ENCODE data around the gene AXL.
"Not testable (repeated sequence)": the region's sequence is repeated elsewhere in the genome, so short reads cannot be mapped to it uniquely, and the experiment has no call there.

The AXL gene

DNA sequence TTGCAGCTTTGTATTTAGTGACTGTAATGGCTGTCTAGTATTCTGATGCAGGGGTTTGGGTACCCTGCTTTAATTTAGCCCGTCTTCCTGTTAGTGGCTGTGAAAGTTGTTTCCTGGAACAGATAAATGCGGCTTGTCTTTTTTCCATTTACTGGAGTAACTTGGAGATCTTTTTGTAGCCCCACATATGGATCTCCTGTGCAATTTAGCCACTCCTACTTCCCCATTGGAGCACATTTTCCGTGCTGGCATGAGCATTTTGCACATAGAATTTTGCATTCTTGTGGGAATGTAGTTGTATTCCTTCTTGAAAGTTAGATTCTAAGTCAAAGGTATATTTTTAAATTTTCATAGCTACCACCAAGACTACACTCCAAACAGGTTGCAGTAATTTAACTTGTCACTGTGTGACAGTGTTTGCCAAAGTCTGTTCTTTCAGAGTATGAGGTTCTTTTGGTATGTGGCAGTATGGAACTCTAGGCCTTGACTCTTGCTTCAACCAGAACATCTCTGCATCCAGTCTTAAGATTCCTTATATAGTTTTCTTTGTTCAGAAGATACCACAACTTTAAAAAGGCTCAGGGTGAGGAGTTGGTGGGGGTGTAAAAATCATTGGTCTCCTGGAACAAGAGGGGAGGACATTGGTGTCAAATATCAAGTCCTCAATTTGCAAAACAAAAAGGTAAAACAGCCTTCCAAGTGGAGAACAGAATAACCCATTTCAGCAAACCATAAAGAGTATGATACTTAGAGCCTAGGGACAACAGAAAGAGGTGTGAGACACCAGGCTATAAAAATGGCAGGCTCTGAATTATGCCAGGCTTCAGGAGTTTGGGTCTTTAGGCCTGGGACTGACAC lies 69.9 kb downstream of the AXL start:
- no peaks in the 10 kb centered on the region for H3K4me1 ChIP-seq (ENCODE audit: insufficient read depth, low read length)
- peaks cover 42% of the 10 kb centered on the region; the same call in 1 of the 2 replicates for H4K20me1 ChIP-seq (ENCODE audit: insufficient read depth, low read length)
- H3K27ac ChIP-seq (ENCODE audit: low read length), result no peak overlapping the region
- peaks cover 98% of the 10 kb centered on the region for H3K36me3 ChIP-seq (ENCODE audit: insufficient read depth, low read length)
- no peak overlapping the region for H3K9ac ChIP-seq (ENCODE audit: low read depth, low read length)
- TF ChIP-seq, protein P1, sequence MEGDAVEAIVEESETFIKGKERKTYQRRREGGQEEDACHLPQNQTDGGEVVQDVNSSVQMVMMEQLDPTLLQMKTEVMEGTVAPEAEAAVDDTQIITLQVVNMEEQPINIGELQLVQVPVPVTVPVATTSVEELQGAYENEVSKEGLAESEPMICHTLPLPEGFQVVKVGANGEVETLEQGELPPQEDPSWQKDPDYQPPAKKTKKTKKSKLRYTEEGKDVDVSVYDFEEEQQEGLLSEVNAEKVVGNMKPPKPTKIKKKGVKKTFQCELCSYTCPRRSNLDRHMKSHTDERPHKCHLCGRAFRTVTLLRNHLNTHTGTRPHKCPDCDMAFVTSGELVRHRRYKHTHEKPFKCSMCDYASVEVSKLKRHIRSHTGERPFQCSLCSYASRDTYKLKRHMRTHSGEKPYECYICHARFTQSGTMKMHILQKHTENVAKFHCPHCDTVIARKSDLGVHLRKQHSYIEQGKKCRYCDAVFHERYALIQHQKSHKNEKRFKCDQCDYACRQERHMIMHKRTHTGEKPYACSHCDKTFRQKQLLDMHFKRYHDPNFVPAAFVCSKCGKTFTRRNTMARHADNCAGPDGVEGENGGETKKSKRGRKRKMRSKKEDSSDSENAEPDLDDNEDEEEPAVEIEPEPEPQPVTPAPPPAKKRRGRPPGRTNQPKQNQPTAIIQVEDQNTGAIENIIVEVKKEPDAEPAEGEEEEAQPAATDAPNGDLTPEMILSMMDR (IDR thresholded peaks at IDR 0.05; ENCODE audit: borderline replicate concordance, extremely low read depth, low read length, poor library complexity, severe bottlenecking), result no peak
- no peak for TF ChIP-seq EZH2 (IDR thresholded peaks at IDR 0.05; ENCODE audit: borderline replicate concordance, low read depth, low read length, severe bottlenecking)
- H3K4me3 ChIP-seq (ENCODE audit: low read depth in 1 of 2, low read length in 2 of 2), result no peak overlapping the region
- ATAC-seq (ENCODE audit: insufficient read depth, low read depth) (no peak), DNase-seq (no peak)
- H2AFZ ChIP-seq (ENCODE audit: low read depth, low read length), result no peak overlapping the region
- no peaks in the 10 kb centered on the region for H3K27me3 ChIP-seq (ENCODE audit: insufficient read depth, low read length, poor library complexity)
- H3K4me2 ChIP-seq (ENCODE audit: insufficient read depth, low read length), result no peak overlapping the region
- no peaks in the 10 kb centered on the region for H3K9me3 ChIP-seq (ENCODE audit: insufficient read depth, low read length, severe bottlenecking)
- H3K79me2 ChIP-seq (ENCODE audit: insufficient read depth, low read length), result peaks cover 47% of the 10 kb centered on the region

DNA sequence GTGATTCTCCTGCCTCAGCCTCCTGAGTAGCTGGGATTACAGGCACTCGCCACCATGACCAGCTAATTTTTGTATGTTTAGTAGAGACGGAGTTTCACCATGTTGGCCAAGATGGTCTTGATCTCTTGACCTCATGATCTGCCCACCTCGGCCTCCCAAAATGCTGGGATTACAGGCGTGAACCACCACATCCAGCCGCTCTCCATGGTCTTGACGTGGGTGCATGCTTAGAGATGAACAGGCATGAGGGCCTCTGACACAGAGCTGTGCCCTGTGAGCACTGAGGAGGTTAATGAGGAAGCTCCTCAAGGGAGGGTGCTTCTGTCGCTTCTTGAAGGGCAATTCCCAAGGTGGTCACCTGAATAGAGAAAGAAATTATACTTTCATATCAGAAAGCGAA lies 70.8 kb downstream of the AXL start:
- Histone ChIP-seq H3K79me2 (ENCODE audit: insufficient read depth, low read length) (peaks cover 49% of the 10 kb centered on the region), H3K36me3 (ENCODE audit: insufficient read depth, low read length) (peaks cover 98% of the 10 kb centered on the region), H4K20me1 (ENCODE audit: insufficient read depth, low read length) (peaks cover 45% of the 10 kb centered on the region)
- not testable (repeated sequence) for H3K4me1 ChIP-seq (ENCODE audit: insufficient read depth, low read length); H2AFZ ChIP-seq (ENCODE audit: low read depth, low read length); H3K4me3 ChIP-seq (ENCODE audit: low read depth in 1 of 2, low read length in 2 of 2); H3K4me2 ChIP-seq (ENCODE audit: insufficient read depth, low read length); H3K27me3 ChIP-seq (ENCODE audit: insufficient read depth, low read length, poor library complexity); H3K27ac ChIP-seq (ENCODE audit: low read length); H3K9ac ChIP-seq (ENCODE audit: low read depth, low read length); H3K9me3 ChIP-seq (ENCODE audit: insufficient read depth, low read length, severe bottlenecking); ATAC-seq (ENCODE audit: insufficient read depth, low read depth); DNase-seq

DNA sequence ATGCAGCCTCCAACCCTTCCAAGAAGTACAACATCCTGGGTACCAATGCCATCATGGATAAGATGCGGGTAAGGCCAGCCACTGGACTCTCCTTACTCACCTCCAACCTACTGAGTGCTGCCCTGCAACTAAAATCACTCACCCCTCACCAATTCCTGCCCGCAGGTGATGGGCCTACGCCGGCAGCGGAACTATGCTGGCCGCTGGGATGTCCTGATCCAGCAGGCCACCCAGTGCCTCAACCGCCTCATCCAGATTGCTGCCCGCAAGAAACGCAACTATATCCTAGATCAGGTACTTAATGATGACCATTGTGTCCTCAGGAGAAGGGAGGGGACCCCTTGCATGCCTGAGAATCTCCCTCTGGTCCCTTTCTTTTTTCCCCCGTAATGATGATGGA lies 75.4 kb downstream of the AXL start:
- H2AFZ ChIP-seq (ENCODE audit: low read depth, low read length), result no peak overlapping the region
- H3K27ac ChIP-seq (ENCODE audit: low read length), result no peak overlapping the region
- no peak for ATAC-seq (ENCODE audit: insufficient read depth, low read depth)
- peaks cover 40% of the 10 kb centered on the region for H3K79me2 ChIP-seq (ENCODE audit: insufficient read depth, low read length)
- peaks cover 100% of the 10 kb centered on the region for H3K36me3 ChIP-seq (ENCODE audit: insufficient read depth, low read length)
- TF ChIP-seq EZH2 (IDR thresholded peaks at IDR 0.05; ENCODE audit: borderline replicate concordance, low read depth, low read length, severe bottlenecking), result no peak
- TF ChIP-seq, protein P1 (IDR thresholded peaks at IDR 0.05; ENCODE audit: borderline replicate concordance, extremely low read depth, low read length, poor library complexity, severe bottlenecking), result no peak
- no peaks in the 10 kb centered on the region for H3K27me3 ChIP-seq (ENCODE audit: insufficient read depth, low read length, poor library complexity)
- no peak overlapping the region for H3K4me2 ChIP-seq (ENCODE audit: insufficient read depth, low read length)
- peaks cover 66% of the 10 kb centered on the region for H4K20me1 ChIP-seq (ENCODE audit: insufficient read depth, low read length)
- H3K9ac ChIP-seq (ENCODE audit: low read depth, low read length), result no peak overlapping the region
- H3K9me3 ChIP-seq (ENCODE audit: insufficient read depth, low read length, severe bottlenecking), result no peaks in the 10 kb centered on the region
- H3K4me3 ChIP-seq (ENCODE audit: low read depth in 1 of 2, low read length in 2 of 2), result no peak overlapping the region
- no peaks in the 10 kb centered on the region for H3K4me1 ChIP-seq (ENCODE audit: insufficient read depth, low read length)
- no peak for DNase-seq

DNA sequence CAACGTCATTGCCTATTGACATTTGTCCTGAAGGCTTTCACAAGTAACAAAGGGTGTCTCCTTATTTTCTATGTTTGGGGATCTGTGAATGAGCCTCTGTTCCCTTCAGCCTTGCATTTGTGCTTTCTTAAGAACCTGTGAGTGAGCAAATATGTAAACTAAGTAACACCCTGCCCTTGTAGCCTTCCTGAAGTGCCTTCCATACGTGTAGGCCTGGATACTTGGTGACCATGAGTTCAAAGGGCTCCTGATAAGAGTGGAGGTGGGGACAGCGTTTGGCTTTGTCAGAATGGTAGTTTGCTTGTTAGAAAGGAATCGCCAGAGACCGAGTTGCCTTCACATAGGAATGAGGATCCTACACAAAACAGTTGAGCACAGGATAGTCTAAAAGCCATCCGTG lies 76.5 kb downstream of the AXL start:
- H3K79me2 ChIP-seq (ENCODE audit: insufficient read depth, low read length), result peaks cover 39% of the 10 kb centered on the region; the same call in 1 of the 2 replicates
- no peak overlapping the region for H3K9ac ChIP-seq (ENCODE audit: low read depth, low read length)
- H4K20me1 ChIP-seq (ENCODE audit: insufficient read depth, low read length), result peaks cover 67% of the 10 kb centered on the region
- no peaks in the 10 kb centered on the region for H3K27me3 ChIP-seq (ENCODE audit: insufficient read depth, low read length, poor library complexity)
- H3K4me2 ChIP-seq (ENCODE audit: insufficient read depth, low read length), result no peak overlapping the region
- peaks cover 100% of the 10 kb centered on the region for H3K36me3 ChIP-seq (ENCODE audit: insufficient read depth, low read length)
- no peak overlapping the region for H2AFZ ChIP-seq (ENCODE audit: low read depth, low read length)
- TF ChIP-seq EZH2 (IDR thresholded peaks at IDR 0.05; ENCODE audit: borderline replicate concordance, low read depth, low read length, severe bottlenecking), result no peak
- TF ChIP-seq, protein P1 (IDR thresholded peaks at IDR 0.05; ENCODE audit: borderline replicate concordance, extremely low read depth, low read length, poor library complexity, severe bottlenecking), result no peak
- no peaks in the 10 kb centered on the region for H3K4me1 ChIP-seq (ENCODE audit: insufficient read depth, low read length)
- DNase-seq (no peak), ATAC-seq (ENCODE audit: insufficient read depth, low read depth) (no peak)
- no peak overlapping the region for H3K4me3 ChIP-seq (ENCODE audit: low read depth in 1 of 2, low read length in 2 of 2)
- H3K9me3 ChIP-seq (ENCODE audit: insufficient read depth, low read length, severe bottlenecking), result no peaks in the 10 kb centered on the region
- H3K27ac ChIP-seq (ENCODE audit: low read length), result no peak overlapping the region
